HG03196 (cell line): ENCODE measurements around the gene NRIP2.
A peak's percentile ranks its signal among the peaks of the same experiment; 100 is the strongest.

ENCODE experiments used
- ATAC-seq: cut with Tn5 transposase; IDR thresholded peaks from one replicate; pipeline ENCODE4 v1.9.1; 2021; ENCODE audit not compliant: unreplicated experiment

The NRIP2 gene

GRCh38 chr12:2812290-2813213 lies 22.3 kb downstream of the NRIP2 start, which contains the start of gene ITFG2:
ITFG2 (plus strand) TSS chr12:2812668; CDS start chr12:2812761, 93 bp downstream.
- peak; percentile 93 for ATAC-seq

GRCh38 chr12:2811801-2812200 lies 23.0 kb downstream of the NRIP2 start:
- no peak for ATAC-seq

- no peak for ATAC-seq
Observed at GRCh38 chr12:2806700-2807099, 28.1 kb downstream of the NRIP2 start.

GRCh38 chr12:2805143-2805520 lies 29.7 kb downstream of the NRIP2 start:
- no peak for ATAC-seq

GRCh38 chr12:2804393-2805142 lies 30.3 kb downstream of the NRIP2 start:
- no peak for ATAC-seq

- no peak for ATAC-seq
Observed at GRCh38 chr12:2803635-2804392, 31.0 kb downstream of the NRIP2 start.

GRCh38 chr12:2801044-2801783 lies 33.6 kb downstream of the NRIP2 start:
- ATAC-seq: no peak

- no peak for ATAC-seq
Observed at GRCh38 chr12:2800046-2800570, 34.7 kb downstream of the NRIP2 start.

- no peak for ATAC-seq
Observed at GRCh38 chr12:2797721-2798418, 37.0 kb downstream of the NRIP2 start.

- no peak for ATAC-seq
Observed at GRCh38 chr12:2796187-2796666, 38.6 kb downstream of the NRIP2 start.

GRCh38 chr12:2795291-2796186 lies 39.3 kb downstream of the NRIP2 start:
- peak; percentile 73 for ATAC-seq

- ATAC-seq: peak; percentile 76
Observed at GRCh38 chr12:2794736-2795289, 40.0 kb downstream of the NRIP2 start, which contains the start of gene FKBP4. FKBP4 (plus strand) TSS chr12:2794970; CDS start chr12:2795140, 170 bp downstream.

- ATAC-seq: peak; percentile 9
Observed at GRCh38 chr12:2794191-2794735, 40.6 kb downstream of the NRIP2 start.

- ATAC-seq: no peak
Observed at GRCh38 chr12:2793561-2793960, 41.3 kb downstream of the NRIP2 start.

GRCh38 chr12:2792671-2793500 lies 41.9 kb downstream of the NRIP2 start:
- ATAC-seq: no peak

GRCh38 chr12:2791089-2791488 lies 43.7 kb downstream of the NRIP2 start:
- no peak for ATAC-seq

GRCh38 chr12:2785017-2785416 lies 49.8 kb downstream of the NRIP2 start:
- ATAC-seq: no peak
